Neural crest cell (in vitro differentiated cells): ENCODE results near the gene C17orf75. TPM values are rescaled to one million over a fixed set of nuclear protein-coding genes. Genes with fewer than 3 reads are reported as not detected.

Source experiments
- DNase-seq: peaks from one replicate; pipeline ENCODE4 v3.0.0; 2021; ENCODE audit warnings: low read depth, mixed read lengths, low spot score
- H3K27ac Mint-ChIP-seq: one replicate; pipeline ENCODE4 v1.8.0; 2021; ENCODE audit warnings: mild to moderate bottlenecking, mixed read lengths; ENCODE audit not compliant: unreplicated experiment
- H3K27me3 Mint-ChIP-seq: 2 replicates; pipeline ENCODE4 v1.8.0; 2021; ENCODE audit warnings: low read depth, mild to moderate bottlenecking, mixed read lengths
- H3K36me3 Mint-ChIP-seq: 2 replicates; pipeline ENCODE4 v1.8.0; 2021; ENCODE audit warnings: low read depth, mild to moderate bottlenecking, mixed read lengths
- H3K4me1 Mint-ChIP-seq: 2 replicates; pipeline ENCODE4 v1.8.0; 2021; ENCODE audit warnings: mixed read lengths
- H3K4me3 Mint-ChIP-seq: one replicate; pipeline ENCODE4 v1.8.0; 2021; ENCODE audit warnings: mild to moderate bottlenecking, mixed read lengths
- H3K9me3 Mint-ChIP-seq: 2 replicates; pipeline ENCODE4 v1.8.0; 2021; ENCODE audit warnings: mixed read lengths
- total RNA-seq: library from RNA; stranded (reverse); gene quantifications from 2 replicates; pipeline ENCODE4 v1.2.1, GENCODE V29; 2021
- TF ChIP-seq, protein P1 (sequence below): fragments of 200-600 bp; sonication (generic); conservative IDR thresholded peaks from 2 replicates; pipeline ENCODE4 v1.5.0; 2021; ENCODE audit warnings: antibody characterized with exemption, mild to moderate bottlenecking

C17orf75 gene
- total RNA-seq, 1 donor from 2014 or later: 52.8 TPM

DNA sequence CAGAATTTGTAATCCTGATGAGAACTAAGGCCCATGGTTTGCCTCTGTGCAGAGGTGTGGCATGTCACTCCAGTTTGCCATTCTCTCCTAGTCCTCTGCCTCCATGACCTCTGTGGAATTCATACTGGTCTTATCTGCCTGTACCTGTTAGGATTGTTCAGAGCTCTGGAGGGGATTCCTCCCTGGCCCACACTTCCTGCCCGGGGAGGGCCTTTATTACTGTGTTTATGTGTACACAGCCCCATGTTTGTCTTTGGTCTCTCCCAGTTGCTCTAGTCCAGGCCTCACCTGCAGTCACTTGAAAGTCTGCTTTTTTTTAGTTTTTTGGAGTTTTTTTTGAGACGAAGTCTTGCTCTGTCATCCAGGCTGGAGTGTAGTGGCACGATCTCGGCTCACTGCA, 39.9 kb downstream of the C17orf75 start:
- no peaks in the 10 kb centered on the region for H3K36me3 Mint-ChIP-seq
- H3K4me1 Mint-ChIP-seq: peaks cover 49% of the 10 kb centered on the region
- no peaks in the 10 kb centered on the region for H3K9me3 Mint-ChIP-seq
- TF ChIP-seq, protein P1, sequence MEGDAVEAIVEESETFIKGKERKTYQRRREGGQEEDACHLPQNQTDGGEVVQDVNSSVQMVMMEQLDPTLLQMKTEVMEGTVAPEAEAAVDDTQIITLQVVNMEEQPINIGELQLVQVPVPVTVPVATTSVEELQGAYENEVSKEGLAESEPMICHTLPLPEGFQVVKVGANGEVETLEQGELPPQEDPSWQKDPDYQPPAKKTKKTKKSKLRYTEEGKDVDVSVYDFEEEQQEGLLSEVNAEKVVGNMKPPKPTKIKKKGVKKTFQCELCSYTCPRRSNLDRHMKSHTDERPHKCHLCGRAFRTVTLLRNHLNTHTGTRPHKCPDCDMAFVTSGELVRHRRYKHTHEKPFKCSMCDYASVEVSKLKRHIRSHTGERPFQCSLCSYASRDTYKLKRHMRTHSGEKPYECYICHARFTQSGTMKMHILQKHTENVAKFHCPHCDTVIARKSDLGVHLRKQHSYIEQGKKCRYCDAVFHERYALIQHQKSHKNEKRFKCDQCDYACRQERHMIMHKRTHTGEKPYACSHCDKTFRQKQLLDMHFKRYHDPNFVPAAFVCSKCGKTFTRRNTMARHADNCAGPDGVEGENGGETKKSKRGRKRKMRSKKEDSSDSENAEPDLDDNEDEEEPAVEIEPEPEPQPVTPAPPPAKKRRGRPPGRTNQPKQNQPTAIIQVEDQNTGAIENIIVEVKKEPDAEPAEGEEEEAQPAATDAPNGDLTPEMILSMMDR: no peak
- DNase-seq: no peak
- no peak overlapping the region for H3K27ac Mint-ChIP-seq
- no peak overlapping the region for H3K4me3 Mint-ChIP-seq
- H3K27me3 Mint-ChIP-seq: no peaks in the 10 kb centered on the region

DNA sequence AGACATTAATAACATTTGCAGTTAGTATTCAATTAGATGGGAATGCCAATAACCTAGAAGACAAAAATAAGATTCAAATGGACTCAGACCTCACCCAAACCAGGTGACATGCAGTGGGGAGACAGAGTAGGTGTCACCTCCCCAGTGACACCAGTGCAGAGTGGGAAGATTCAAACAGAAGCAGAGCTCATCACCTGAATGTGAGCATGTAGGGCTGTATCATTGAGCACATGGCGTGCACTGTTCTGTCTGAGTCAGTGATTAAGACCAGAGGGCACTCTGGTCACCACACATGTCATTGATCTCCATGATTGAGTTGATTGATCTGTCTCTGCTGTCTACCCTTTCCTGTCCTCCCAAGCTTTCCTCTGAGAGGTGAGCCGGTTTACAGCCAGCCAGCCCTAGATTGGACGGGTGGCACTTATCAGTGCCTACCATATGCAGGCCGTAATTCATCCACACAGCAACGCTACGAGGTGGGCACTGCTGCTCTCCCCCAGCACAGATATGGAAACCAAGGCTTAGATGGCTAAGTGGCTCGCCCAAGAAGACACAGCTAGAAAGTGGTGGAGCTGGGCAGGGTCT, 42.3 kb downstream of the C17orf75 start:
- no peaks in the 10 kb centered on the region for H3K36me3 Mint-ChIP-seq
- TF ChIP-seq, protein P1: no peak
- no peak overlapping the region for H3K4me3 Mint-ChIP-seq
- no peak overlapping the region for H3K27ac Mint-ChIP-seq
- no peaks in the 10 kb centered on the region for H3K9me3 Mint-ChIP-seq
- no peaks in the 10 kb centered on the region for H3K27me3 Mint-ChIP-seq
- DNase-seq: no peak
- H3K4me1 Mint-ChIP-seq: peaks cover 39% of the 10 kb centered on the region

DNA sequence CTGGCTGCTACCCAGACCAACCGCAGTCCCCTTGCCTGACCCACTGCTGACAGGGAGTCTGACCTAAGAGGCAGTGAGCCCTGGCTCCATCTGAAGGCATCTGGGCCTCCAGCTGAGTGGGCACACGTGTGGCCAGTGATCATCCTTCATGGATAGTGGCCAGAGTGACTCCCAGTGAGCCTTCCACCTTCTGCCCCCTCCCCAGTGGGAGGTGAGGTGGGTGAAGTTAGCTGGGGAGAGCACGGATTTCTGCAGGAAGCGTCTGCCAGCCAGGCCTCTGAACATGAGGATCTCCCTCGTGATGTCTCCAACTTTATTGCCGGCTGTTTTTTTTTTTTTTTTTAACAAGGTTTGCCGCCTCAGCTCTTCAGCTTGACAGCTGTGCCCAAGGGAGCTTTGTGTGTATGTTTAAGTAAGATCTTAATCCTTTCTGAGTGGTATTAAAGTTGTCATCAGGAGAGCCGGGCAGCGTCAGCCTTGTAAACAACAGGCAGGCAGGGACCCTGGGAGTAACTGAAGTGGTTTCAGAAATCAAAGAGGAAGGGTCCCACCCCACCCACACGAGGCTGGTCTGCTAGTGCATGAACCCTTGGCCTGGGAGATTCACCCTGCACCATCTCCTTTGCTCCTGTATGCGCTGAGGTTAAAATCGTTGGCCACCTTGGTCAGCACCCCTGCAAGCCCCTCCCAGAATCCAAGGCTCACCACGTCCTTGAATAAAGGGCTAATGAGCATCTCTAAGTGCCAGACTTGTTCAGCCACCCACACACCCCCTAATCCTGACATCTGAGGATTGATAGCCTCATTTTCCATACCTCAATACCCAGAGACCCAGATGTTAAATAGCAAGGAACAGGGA, 43.0 kb downstream of the C17orf75 start:
- no peak overlapping the region for H3K4me3 Mint-ChIP-seq
- no peak overlapping the region for H3K27ac Mint-ChIP-seq
- no peaks in the 10 kb centered on the region for H3K36me3 Mint-ChIP-seq
- DNase-seq: no peak
- H3K4me1 Mint-ChIP-seq: peaks cover 32% of the 10 kb centered on the region
- TF ChIP-seq, protein P1: no peak
- H3K27me3 Mint-ChIP-seq: no peaks in the 10 kb centered on the region
- H3K9me3 Mint-ChIP-seq: no peaks in the 10 kb centered on the region

DNA sequence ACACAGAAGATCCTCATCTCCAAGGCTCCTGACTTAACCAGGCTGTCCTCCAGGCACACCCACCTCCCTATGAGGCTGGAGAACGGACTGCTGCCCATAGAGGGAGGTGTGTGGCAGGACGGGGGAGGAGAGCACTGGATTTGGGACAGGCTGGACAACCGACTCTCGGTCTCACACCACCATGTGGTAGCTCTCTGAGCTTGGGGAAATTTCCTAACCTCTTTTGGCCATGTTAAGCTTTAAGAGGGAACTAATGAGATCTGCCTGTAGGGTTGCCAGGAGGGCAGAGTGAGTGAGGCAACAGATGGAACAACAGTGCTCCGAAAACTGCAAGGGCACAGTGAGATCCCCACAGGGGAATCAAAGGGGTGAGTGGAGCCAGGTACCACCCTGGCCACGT, 43.7 kb downstream of the C17orf75 start:
- Mint-ChIP-seq H3K36me3 (no peaks in the 10 kb centered on the region), H3K27ac (peak overlapping the region; percentile 23), H3K4me3 (no peak overlapping the region), H3K4me1 (peaks cover 26% of the 10 kb centered on the region), H3K9me3 (no peaks in the 10 kb centered on the region), H3K27me3 (no peaks in the 10 kb centered on the region)
- TF ChIP-seq, protein P1: no peak
- DNase-seq: no peak

DNA sequence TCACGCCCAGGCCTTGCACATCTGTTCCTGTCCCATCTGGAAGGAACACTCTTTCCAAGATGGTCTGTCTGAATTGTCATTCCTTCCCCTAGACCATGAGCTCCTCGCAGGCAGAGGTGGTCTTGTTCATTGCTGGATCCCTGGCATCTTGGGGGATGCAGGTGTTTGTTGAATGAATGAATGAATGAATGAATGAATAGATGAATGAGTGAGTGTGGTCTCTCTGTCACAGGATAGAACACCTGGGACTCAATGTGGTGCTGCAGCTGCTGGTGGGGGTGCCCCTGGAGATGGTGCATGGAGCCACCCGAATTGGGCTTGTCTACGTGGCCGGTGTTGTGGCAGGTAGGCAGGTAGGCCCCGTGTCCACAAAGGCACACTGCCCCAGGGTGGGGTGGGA, 44.1 kb downstream of the C17orf75 start:
- DNase-seq: no peak
- TF ChIP-seq, protein P1: no peak
- Mint-ChIP-seq H3K9me3 (no peaks in the 10 kb centered on the region), H3K4me3 (no peak overlapping the region), H3K4me1 (peaks cover 21% of the 10 kb centered on the region), H3K36me3 (no peaks in the 10 kb centered on the region), H3K27me3 (no peaks in the 10 kb centered on the region), H3K27ac (no peak overlapping the region)
